SK-N-SH (cell line): ENCODE results near the gene KIAA1549.

Source experiments
- CTCF ChIP-seq: fragments of 200-600 bp; sonication (generic); IDR thresholded peaks from 2 replicates; pipeline ENCODE4 v1.6.1; 2017; ENCODE audit warnings: antibody characterized with exemption, mild to moderate bottlenecking, moderate library complexity
- MAX ChIP-seq: IDR thresholded peaks from 2 replicates; pipeline ENCODE4 v1.4.0; 2012; ENCODE audit warnings: low read depth
- NRF1 ChIP-seq: IDR thresholded peaks from 2 replicates; pipeline ENCODE4 v1.6.1; 2012; ENCODE audit warnings: low read depth, mild to moderate bottlenecking, low read length
- TAF1 ChIP-seq: IDR thresholded peaks from 2 replicates; pipeline ENCODE4 v1.6.1; 2012; ENCODE audit warnings: low read depth, mild to moderate bottlenecking, low read length, moderate library complexity, borderline replicate concordance

GRCh38 chr7:139004321-139005090 lies 23.3 kb upstream of the KIAA1549 start:
- TF ChIP-seq MAX (no peak), TAF1 (no peak), NRF1 (no peak), CTCF (no peak)
